DOHH2 (cell line): ENCODE data around the gene PELI2.

ENCODE experiments used
- EZH2phosphoT487 ChIP-seq: fragments of 200-600 bp; sonication (generic); IDR thresholded peaks from 2 replicates; pipeline ENCODE4 v1.6.1; 2017; ENCODE audit warnings: borderline replicate concordance, mild to moderate bottlenecking, antibody characterized with exemption, low read length, moderate library complexity, mixed read lengths
- TF ChIP-seq, protein P1 (sequence below): fragments of 200-600 bp; sonication (generic); IDR thresholded peaks from one replicate; pipeline ENCODE4 v1.5.1; 2014; ENCODE audit warnings: antibody characterized with exemption, mild to moderate bottlenecking, low read depth, low read length; ENCODE audit not compliant: poor library complexity, severe bottlenecking

DNA sequence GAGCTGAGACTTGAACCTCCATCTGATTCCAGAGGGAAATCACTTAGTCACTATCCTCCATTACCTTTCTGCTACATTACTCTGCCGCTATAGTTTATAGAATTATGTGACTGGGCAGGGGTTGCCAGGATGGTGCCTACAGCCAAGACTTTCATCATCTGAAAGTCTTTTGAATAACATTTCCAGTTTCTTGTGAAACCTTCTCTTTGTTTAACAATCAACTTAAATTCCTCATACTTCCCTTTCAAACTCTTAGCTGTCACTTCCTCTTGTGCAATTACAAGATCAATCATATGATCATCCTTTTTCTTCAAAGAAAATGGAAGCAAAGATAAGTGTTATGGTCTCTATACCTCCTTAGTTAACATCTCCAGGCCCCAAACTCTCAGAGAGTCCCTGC is 25.4 kb upstream of the PELI2 start:
- TF ChIP-seq, protein P1, sequence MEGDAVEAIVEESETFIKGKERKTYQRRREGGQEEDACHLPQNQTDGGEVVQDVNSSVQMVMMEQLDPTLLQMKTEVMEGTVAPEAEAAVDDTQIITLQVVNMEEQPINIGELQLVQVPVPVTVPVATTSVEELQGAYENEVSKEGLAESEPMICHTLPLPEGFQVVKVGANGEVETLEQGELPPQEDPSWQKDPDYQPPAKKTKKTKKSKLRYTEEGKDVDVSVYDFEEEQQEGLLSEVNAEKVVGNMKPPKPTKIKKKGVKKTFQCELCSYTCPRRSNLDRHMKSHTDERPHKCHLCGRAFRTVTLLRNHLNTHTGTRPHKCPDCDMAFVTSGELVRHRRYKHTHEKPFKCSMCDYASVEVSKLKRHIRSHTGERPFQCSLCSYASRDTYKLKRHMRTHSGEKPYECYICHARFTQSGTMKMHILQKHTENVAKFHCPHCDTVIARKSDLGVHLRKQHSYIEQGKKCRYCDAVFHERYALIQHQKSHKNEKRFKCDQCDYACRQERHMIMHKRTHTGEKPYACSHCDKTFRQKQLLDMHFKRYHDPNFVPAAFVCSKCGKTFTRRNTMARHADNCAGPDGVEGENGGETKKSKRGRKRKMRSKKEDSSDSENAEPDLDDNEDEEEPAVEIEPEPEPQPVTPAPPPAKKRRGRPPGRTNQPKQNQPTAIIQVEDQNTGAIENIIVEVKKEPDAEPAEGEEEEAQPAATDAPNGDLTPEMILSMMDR: no peak
- no peak for TF ChIP-seq EZH2phosphoT487
